ENCODE results near the gene TRIP4.

The TRIP4 gene

DNA sequence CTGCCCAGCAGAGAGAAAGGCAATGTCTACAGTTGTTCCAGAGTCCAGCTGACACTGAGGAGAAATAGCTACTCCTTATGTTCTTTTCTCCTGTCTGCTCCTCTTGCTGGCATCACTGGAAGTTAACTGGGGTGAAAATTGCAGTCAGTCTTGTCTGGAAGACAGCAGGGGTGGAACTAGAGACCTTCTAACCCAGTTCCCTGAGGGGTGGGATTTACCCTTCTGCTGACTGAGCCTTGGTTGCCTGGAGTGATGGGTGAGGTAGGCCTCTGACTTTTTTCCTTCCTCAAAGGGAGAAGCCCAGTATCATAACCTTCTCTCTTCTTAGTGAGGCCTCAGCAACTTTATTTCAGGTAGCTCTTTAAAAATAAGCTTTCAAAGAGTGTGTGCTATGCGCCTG is 88.9 kb downstream of the TRIP4 start:
- no peak overlapping the region for H3K4me3 ChIP-seq (ENCODE audit: low read depth, low read length, poor library complexity, severe bottlenecking)
- H4K20me1 ChIP-seq (ENCODE audit: insufficient read depth, low read length), result 0 out of 2 replicates have a peak, but pooled peaks cover 2% of the 10 kb centered on the region
- peaks cover 9% of the 10 kb centered on the region; the same call in 1 of the 2 replicates for H3K36me3 ChIP-seq (ENCODE audit: insufficient read depth, low read length)
- no peaks in the 10 kb centered on the region for H3K9me2 ChIP-seq (ENCODE audit: low read depth, low read length)
- no peaks in the 10 kb centered on the region for H3F3A ChIP-seq (ENCODE audit: insufficient read depth, low read length)
- no peak overlapping the region for H3K27ac ChIP-seq (ENCODE audit: low read depth, low read length, poor library complexity, severe bottlenecking)
- H3K9me3 ChIP-seq (ENCODE audit: low read length), result no peaks in the 10 kb centered on the region
- H3K4me2 ChIP-seq (ENCODE audit: low read length), result no peak overlapping the region
- no peak overlapping the region for H2AFZ ChIP-seq (ENCODE audit: low read length)
- no peak overlapping the region for H3K9ac ChIP-seq (ENCODE audit: low read length)
- no peak for TF ChIP-seq EZH2 (IDR thresholded peaks at IDR 0.05; ENCODE audit: borderline replicate concordance, low read length)
- TF ChIP-seq, protein P1, sequence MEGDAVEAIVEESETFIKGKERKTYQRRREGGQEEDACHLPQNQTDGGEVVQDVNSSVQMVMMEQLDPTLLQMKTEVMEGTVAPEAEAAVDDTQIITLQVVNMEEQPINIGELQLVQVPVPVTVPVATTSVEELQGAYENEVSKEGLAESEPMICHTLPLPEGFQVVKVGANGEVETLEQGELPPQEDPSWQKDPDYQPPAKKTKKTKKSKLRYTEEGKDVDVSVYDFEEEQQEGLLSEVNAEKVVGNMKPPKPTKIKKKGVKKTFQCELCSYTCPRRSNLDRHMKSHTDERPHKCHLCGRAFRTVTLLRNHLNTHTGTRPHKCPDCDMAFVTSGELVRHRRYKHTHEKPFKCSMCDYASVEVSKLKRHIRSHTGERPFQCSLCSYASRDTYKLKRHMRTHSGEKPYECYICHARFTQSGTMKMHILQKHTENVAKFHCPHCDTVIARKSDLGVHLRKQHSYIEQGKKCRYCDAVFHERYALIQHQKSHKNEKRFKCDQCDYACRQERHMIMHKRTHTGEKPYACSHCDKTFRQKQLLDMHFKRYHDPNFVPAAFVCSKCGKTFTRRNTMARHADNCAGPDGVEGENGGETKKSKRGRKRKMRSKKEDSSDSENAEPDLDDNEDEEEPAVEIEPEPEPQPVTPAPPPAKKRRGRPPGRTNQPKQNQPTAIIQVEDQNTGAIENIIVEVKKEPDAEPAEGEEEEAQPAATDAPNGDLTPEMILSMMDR (IDR thresholded peaks at IDR 0.05; ENCODE audit: low read length), result no peak
- H3K27me3 ChIP-seq (ENCODE audit: insufficient read depth, low read length), result no peaks in the 10 kb centered on the region
- H3K4me1 ChIP-seq (ENCODE audit: insufficient read depth, low read length, severe bottlenecking), result no peaks in the 10 kb centered on the region
- peaks cover 40% of the 10 kb centered on the region; the same call in 1 of the 2 replicates for H3K79me2 ChIP-seq (ENCODE audit: insufficient read depth, low read length)

DNA sequence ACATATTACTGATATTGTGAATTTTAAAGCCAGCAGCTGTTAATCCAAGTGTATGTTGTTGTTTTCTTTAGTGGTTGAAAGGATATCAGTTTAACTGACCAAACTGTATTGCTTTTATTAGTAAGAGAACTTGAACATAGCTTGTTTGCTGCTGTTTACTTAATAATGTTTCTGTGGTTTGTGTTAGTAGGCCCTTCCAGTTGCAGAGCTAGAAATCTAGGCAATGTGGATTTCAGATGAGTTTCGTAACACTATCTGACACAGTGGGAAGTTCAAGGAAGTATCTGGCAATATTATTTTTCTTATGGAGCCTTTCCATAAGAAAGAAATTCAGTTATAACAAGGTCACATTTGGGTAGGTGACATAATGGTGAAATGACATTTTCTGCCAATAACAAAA is 91.2 kb downstream of the TRIP4 start:
- Histone ChIP-seq H3K9me3 (ENCODE audit: low read length) (no peaks in the 10 kb centered on the region), H3K4me1 (ENCODE audit: insufficient read depth, low read length, severe bottlenecking) (no peaks in the 10 kb centered on the region), H3K9me2 (ENCODE audit: low read depth, low read length) (no peaks in the 10 kb centered on the region), H3K4me2 (ENCODE audit: low read length) (no peak overlapping the region), H4K20me1 (ENCODE audit: insufficient read depth, low read length) (0 out of 2 replicates have a peak, but pooled peaks cover 2% of the 10 kb centered on the region), H3K27ac (ENCODE audit: low read depth, low read length, poor library complexity, severe bottlenecking) (no peak overlapping the region), H3K79me2 (ENCODE audit: insufficient read depth, low read length) (peaks cover 33% of the 10 kb centered on the region; the same call in 1 of the 2 replicates), H3K4me3 (ENCODE audit: low read depth, low read length, poor library complexity, severe bottlenecking) (no peak overlapping the region), H3F3A (ENCODE audit: insufficient read depth, low read length) (no peaks in the 10 kb centered on the region), H2AFZ (ENCODE audit: low read length) (no peak overlapping the region), H3K27me3 (ENCODE audit: insufficient read depth, low read length) (no peaks in the 10 kb centered on the region), H3K36me3 (ENCODE audit: insufficient read depth, low read length) (peaks cover 4% of the 10 kb centered on the region; the same call in 1 of the 2 replicates), H3K9ac (ENCODE audit: low read length) (no peak overlapping the region)
- TF ChIP-seq, protein P1 (IDR thresholded peaks at IDR 0.05; ENCODE audit: low read length), result no peak
- TF ChIP-seq EZH2 (IDR thresholded peaks at IDR 0.05; ENCODE audit: borderline replicate concordance, low read length), result no peak

DNA sequence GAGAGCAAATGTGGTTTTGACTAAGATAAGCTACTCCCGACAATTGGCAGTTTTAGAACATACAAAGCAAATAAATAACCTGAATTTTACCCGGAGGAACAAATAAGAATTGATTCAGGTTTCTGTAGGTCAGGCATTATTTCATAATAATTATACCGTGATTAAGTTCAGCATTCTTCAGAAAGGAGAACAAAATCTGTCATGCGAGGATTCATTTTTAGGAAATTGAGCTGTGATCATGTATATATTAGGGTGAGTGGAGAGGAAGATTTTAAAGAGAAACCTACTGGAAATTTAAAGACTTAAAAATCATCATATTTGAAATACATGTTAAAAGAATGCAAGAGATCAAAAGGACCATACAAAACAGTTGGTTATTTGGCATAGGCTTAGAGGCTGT is 93.3 kb downstream of the TRIP4 start:
- H4K20me1 ChIP-seq (ENCODE audit: insufficient read depth, low read length), result 0 out of 2 replicates have a peak, but pooled peaks cover 1% of the 10 kb centered on the region
- no peaks in the 10 kb centered on the region for H3K4me1 ChIP-seq (ENCODE audit: insufficient read depth, low read length, severe bottlenecking)
- TF ChIP-seq, protein P1 (IDR thresholded peaks at IDR 0.05; ENCODE audit: low read length), result no peak
- TF ChIP-seq EZH2 (IDR thresholded peaks at IDR 0.05; ENCODE audit: borderline replicate concordance, low read length), result no peak
- H3K27me3 ChIP-seq (ENCODE audit: insufficient read depth, low read length), result no peaks in the 10 kb centered on the region
- no peak overlapping the region for H3K27ac ChIP-seq (ENCODE audit: low read depth, low read length, poor library complexity, severe bottlenecking)
- H3F3A ChIP-seq (ENCODE audit: insufficient read depth, low read length), result no peaks in the 10 kb centered on the region
- H3K4me3 ChIP-seq (ENCODE audit: low read depth, low read length, poor library complexity, severe bottlenecking), result no peak overlapping the region
- H3K79me2 ChIP-seq (ENCODE audit: insufficient read depth, low read length), result peaks cover 23% of the 10 kb centered on the region; the same call in 1 of the 2 replicates
- no peaks in the 10 kb centered on the region for H3K9me2 ChIP-seq (ENCODE audit: low read depth, low read length)
- H3K9ac ChIP-seq (ENCODE audit: low read length), result no peak overlapping the region
- no peak overlapping the region for H3K4me2 ChIP-seq (ENCODE audit: low read length)
- H3K36me3 ChIP-seq (ENCODE audit: insufficient read depth, low read length), result peaks cover 4% of the 10 kb centered on the region; the same call in 1 of the 2 replicates
- H2AFZ ChIP-seq (ENCODE audit: low read length), result no peak overlapping the region
- H3K9me3 ChIP-seq (ENCODE audit: low read length), result no peaks in the 10 kb centered on the region
